Activated T-cell treated with anti-CD3 and anti-CD28 coated beads, Interleukin-2, amount 50 U/mL, for 4 hours (primary cell): Measurements from ENCODE around the gene SLC7A7. TPM values are rescaled to one million over a fixed set of nuclear protein-coding genes. Genes with fewer than 3 reads are reported as not detected.
"Not testable (repeated sequence)": the region's sequence is repeated elsewhere in the genome, so short reads cannot be mapped to it uniquely, and the experiment has no call there.

Experiments
- ATAC-seq, 2 donors: fragments of 200-7000 bp; cut with Tn5 transposase; one replicate each; pipeline ENCODE4 v1.10.0; 2021
- DNase-seq: peaks from one replicate; pipeline ENCODE4 v3.0.0-alpha.2; 2020
- H3K27me3 Mint-ChIP-seq: one replicate; pipeline ENCODE4 v1.8.0; 2021; ENCODE audit warnings: low read depth, mixed read lengths
- H3K36me3 Mint-ChIP-seq: one replicate; pipeline ENCODE4 v1.8.0; 2022; ENCODE audit warnings: mixed read lengths; ENCODE audit not compliant: insufficient read depth
- H3K4me1 Mint-ChIP-seq: one replicate; pipeline ENCODE4 v1.8.0; 2021; ENCODE audit warnings: low read depth, mixed read lengths
- H3K4me3 Mint-ChIP-seq: one replicate; pipeline ENCODE4 v1.8.0; 2021; ENCODE audit warnings: mild to moderate bottlenecking, moderate library complexity, mixed read lengths
- H3K9me3 Mint-ChIP-seq: one replicate; pipeline ENCODE4 v1.8.0; 2021; ENCODE audit warnings: mixed read lengths
- total RNA-seq, 3 donors: library from RNA; stranded (reverse); gene quantifications; one replicate each; pipeline ENCODE4 v1.2.1, GENCODE V29; 2021

SLC7A7 gene
- total RNA-seq, 3 donors from 2014 or later, result 0.16 to 0.51 (median 0.19) TPM

DNA sequence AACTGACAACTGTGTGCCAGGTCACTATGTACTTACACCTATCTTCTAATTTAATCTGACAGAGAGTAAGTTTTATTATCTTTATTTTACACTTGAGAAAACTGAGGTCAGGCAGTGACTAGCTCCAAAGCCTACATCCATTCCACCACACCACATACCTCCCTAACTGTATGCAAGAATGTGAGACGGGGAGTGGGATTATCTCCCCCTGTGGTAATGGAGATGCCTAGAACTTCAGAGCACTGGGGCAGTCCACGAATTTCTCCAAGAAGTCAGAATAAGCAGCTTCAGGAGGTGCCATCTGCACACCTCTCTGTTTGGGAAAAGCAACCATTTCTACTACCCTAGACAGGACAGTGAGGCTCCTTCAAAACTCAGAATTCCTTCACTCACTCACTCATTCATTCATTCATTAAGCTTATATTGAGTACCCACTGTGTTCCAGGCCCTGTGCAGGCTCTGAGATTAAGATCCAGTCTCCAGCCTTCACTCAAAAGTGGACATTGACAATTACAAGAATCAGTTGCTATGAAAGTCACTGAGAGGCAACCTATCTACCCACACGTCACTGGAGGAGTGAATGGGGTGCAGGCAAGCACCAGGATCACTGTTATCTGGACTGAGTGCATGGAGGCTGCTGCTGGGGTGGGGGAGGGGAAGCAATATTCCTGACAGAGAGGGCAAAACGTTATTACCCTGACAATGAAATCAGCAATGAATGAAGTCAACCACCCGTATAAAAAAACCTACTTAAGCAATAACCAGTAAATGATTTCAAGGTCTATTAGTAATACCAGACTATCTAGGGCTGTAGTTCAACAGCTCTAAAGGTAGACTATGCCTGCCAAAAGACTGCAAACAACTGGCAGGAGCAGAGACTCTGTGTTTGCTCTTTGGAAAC lies 18.0 kb downstream of the SLC7A7 start:
- Mint-ChIP-seq H3K4me3 (no peak overlapping the region), H3K27me3 (peaks cover 38% of the 10 kb centered on the region), H3K9me3 (no peaks in the 10 kb centered on the region), H3K4me1 (no peaks in the 10 kb centered on the region), H3K36me3 (peaks cover 2% of the 10 kb centered on the region)
- ATAC-seq, result no peak
- DNase-seq, result no peak

DNA sequence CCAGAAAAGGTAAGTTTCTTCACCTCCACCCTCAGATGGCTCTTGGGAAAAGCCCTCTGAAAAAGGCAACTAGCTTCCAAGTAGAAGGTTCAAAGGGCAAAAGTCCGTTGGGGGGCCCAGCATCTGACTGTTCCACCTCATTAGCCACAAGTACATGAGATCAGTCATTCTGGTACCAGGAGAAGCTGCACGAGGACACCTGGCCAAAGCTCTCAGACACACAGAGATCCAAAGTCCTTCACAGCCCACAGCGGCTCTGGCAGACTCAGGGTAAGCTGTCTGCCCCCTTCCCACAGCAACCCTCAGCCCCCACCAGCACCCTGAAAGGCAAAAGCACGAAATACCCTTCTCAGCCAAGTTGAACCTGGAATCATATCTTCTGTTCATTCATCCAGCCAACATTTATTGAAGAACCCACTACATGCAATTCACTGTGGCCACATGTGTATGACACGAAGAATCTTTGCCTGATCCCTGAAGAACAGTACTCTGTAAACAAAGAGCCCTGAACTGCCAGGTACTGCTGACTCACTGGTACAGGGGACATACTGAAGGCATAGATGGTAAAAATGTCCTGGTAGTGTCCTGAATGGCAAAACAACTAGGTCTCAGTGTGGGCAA lies 19.0 kb downstream of the SLC7A7 start:
- peaks cover 2% of the 10 kb centered on the region for H3K36me3 Mint-ChIP-seq
- no peak overlapping the region for H3K4me3 Mint-ChIP-seq
- DNase-seq, result no peak
- peaks cover 36% of the 10 kb centered on the region for H3K27me3 Mint-ChIP-seq
- H3K4me1 Mint-ChIP-seq, result no peaks in the 10 kb centered on the region
- H3K9me3 Mint-ChIP-seq, result no peaks in the 10 kb centered on the region
- no peak for ATAC-seq

DNA sequence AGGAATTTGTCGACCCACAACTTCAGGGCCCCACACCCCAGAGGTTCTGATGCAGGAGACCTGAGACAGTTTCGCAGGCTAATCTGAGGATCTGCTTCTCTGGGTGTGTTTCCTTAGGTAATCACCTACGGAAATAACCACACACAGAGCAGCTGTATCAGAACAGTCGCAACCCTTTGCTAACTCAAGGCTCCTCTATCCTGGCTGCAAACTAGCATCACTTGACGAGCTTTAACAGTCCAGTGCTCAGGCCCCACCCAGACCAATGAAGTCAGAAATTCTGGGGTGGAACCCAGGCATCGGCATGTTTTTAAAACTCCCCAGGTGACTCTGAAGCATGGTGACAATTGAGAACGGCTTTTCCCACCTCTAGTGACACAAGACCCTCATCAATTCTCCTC lies 20.7 kb downstream of the SLC7A7 start:
- ATAC-seq (no peak), DNase-seq (no peak)
- peaks cover 2% of the 10 kb centered on the region for H3K36me3 Mint-ChIP-seq
- H3K4me1 Mint-ChIP-seq, result peaks cover 4% of the 10 kb centered on the region
- peaks cover 23% of the 10 kb centered on the region for H3K27me3 Mint-ChIP-seq
- no peak overlapping the region for H3K4me3 Mint-ChIP-seq
- no peaks in the 10 kb centered on the region for H3K9me3 Mint-ChIP-seq

DNA sequence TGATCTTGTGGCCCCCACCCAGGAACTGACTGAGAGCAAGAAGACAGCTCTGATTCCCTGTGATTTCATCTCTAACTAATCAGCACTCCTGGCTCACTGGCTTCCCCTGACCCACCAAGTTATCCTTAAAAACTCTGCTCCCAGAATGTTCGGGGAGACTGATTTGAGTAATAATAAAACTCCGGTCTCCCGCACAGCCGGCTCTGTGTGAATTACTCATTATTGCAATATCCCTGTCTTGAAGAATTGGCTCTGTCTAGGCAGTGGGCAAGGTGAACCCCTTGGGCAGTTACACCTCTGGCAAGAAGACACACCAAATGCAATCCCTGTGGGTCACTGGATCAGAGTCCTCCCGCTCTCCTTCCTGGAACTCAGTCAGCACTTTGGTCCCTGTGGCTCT lies 21.3 kb downstream of the SLC7A7 start:
- peaks cover 2% of the 10 kb centered on the region for H3K36me3 Mint-ChIP-seq
- no peak overlapping the region for H3K4me3 Mint-ChIP-seq
- H3K27me3 Mint-ChIP-seq, result peaks cover 20% of the 10 kb centered on the region
- H3K9me3 Mint-ChIP-seq, result no peaks in the 10 kb centered on the region
- DNase-seq (no peak), ATAC-seq (no peak)
- H3K4me1 Mint-ChIP-seq, result peaks cover 4% of the 10 kb centered on the region

DNA sequence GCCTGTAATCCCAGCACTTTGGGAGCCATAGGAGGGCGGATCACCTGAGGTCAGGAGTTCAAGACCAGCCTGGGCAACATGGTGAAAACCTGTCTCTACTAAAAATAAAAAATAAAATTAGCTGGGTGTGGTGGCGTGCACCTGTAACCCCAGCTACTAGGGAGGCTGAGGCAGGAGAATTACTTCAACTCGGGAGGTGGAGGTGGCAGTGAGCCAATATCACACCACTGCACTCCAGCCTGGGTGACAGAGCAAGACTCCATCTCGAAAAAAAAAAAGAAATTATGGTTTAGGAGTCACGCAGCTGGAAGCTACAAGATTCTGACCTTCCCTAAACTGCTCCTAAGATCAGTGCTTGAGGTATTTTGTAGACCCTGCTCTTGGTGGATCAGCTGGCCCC lies 21.7 kb downstream of the SLC7A7 start:
- not testable (repeated sequence) for H3K4me1 Mint-ChIP-seq, ATAC-seq, H3K4me3 Mint-ChIP-seq, H3K9me3 Mint-ChIP-seq, DNase-seq, H3K36me3 Mint-ChIP-seq
- peaks cover 16% of the 10 kb centered on the region for H3K27me3 Mint-ChIP-seq

DNA sequence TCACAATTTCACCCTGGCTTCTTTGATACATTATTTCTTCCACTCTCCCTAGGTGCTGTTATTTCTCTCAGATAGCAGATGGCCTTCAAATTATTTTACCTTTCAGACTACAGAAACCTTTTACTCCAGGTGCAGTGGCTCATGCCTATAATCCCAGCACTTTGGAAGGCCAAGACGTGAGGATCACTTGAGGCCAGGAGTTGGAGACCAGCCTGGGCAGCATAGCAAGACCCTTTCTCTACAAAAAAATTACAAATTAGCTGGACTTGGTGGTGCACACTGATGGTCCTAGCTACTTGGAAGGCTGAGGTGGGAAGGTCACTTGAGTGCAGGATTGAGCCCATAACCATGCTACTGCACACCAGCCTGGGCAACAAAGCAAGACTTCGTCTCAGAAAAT lies 23.1 kb downstream of the SLC7A7 start:
- Mint-ChIP-seq H3K4me3 (no peak overlapping the region), H3K27me3 (peaks cover 16% of the 10 kb centered on the region), H3K9me3 (no peaks in the 10 kb centered on the region), H3K36me3 (peaks cover 2% of the 10 kb centered on the region), H3K4me1 (peaks cover 4% of the 10 kb centered on the region)
- no peak for ATAC-seq
- no peak for DNase-seq

DNA sequence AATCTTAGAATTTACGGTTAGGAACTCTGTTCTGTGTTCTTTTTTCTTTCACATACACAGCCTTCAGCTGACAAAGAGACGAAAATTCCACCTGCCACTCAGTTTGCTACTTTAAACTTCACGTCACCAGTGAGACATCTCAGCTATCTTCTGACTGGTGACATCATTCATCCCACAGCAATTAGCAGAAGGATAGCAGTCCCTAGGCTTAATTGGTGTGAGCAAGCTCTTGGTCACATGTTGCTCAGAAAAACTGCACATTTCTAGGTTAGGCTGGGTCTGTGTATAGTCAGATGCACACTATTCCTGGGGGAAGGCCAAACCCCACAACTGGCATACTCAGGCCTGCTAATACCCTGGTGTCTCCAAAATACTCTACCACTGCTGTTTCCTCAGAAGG lies 23.9 kb downstream of the SLC7A7 start:
- peaks cover 4% of the 10 kb centered on the region for H3K4me1 Mint-ChIP-seq
- DNase-seq, result no peak
- H3K9me3 Mint-ChIP-seq, result no peaks in the 10 kb centered on the region
- H3K4me3 Mint-ChIP-seq, result no peak overlapping the region
- no peak for ATAC-seq
- peaks cover 15% of the 10 kb centered on the region for H3K27me3 Mint-ChIP-seq
- H3K36me3 Mint-ChIP-seq, result peaks cover 2% of the 10 kb centered on the region

DNA sequence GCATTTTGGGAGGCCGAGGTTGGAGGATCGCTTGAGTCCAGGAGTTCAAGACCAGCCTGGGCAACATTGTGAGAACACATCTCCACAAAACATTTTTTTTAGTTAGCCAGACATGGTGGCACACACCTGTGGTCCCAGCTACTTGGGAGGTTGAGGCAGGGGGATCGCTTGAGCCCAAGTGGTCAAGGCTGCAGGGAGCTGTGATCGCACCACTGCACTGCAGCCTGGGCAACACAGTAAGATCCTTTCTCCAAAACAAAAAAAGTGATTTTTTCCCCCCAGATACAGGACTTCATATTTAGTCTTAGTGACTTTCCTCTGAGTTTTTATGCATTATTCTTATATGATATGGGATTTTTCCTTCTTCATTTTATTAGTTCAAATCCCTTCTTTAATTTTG lies 28.6 kb downstream of the SLC7A7 start:
- ATAC-seq (no peak), DNase-seq (no peak)
- Mint-ChIP-seq H3K4me1 (peaks cover 4% of the 10 kb centered on the region), H3K36me3 (no peaks in the 10 kb centered on the region), H3K4me3 (no peak overlapping the region), H3K9me3 (no peaks in the 10 kb centered on the region), H3K27me3 (peaks cover 5% of the 10 kb centered on the region)

DNA sequence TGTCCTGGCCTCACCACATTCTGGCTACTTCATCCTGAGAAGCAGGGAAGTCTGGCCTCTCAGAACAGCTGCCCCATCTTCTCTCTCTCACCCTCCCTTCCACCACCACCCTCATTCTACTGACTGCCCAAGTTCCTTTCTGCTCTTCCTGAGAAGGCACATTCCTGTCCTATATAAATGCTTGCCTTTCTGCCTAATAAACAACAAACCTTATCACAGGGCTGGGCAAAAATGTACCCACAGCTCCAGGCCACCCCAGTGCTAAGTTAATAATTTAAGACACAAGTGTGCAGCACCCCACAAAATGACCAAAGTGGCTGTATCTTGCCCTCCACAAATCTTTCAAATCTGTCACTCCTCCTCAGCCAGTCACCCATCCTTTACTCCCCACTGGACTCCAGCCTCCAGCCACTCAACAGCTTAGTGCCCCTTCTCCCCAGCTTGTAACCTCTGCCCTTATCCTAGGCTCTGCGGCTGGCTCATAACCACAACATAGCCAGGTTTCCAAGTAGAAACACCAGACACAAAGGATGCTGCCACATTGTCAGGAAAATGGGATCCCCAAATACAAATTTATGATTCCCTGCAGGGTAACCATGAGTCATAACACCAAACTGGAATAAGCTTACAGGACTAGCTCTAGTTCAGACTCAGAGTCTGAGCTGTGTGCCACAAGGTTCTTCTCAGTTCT lies 33.8 kb downstream of the SLC7A7 start:
- Mint-ChIP-seq H3K27me3 (peaks cover 5% of the 10 kb centered on the region), H3K4me1 (no peaks in the 10 kb centered on the region), H3K36me3 (no peaks in the 10 kb centered on the region), H3K9me3 (no peaks in the 10 kb centered on the region), H3K4me3 (no peak overlapping the region)
- no peak for ATAC-seq
- no peak for DNase-seq

DNA sequence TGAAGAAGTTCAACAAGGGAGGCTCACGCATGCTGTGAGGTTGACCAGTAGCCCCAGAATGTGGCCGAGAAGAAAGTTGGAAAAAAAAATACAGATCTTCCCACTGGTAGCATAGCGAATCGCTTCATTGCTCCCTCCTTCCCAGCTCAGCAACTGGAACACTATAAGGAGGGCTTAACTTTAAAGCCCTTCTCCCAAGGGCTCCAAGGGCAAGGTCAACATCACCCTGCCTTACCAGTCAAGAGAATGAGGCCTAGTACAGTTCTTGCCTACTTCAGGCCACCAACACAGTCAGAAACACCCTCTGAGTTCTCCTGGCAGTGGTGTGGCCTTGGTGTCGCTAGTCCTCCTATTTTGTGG lies 34.3 kb downstream of the SLC7A7 start:
- ATAC-seq (no peak), DNase-seq (no peak)
- Mint-ChIP-seq H3K4me3 (no peak overlapping the region), H3K36me3 (no peaks in the 10 kb centered on the region), H3K9me3 (no peaks in the 10 kb centered on the region), H3K27me3 (peaks cover 3% of the 10 kb centered on the region), H3K4me1 (no peaks in the 10 kb centered on the region)

DNA sequence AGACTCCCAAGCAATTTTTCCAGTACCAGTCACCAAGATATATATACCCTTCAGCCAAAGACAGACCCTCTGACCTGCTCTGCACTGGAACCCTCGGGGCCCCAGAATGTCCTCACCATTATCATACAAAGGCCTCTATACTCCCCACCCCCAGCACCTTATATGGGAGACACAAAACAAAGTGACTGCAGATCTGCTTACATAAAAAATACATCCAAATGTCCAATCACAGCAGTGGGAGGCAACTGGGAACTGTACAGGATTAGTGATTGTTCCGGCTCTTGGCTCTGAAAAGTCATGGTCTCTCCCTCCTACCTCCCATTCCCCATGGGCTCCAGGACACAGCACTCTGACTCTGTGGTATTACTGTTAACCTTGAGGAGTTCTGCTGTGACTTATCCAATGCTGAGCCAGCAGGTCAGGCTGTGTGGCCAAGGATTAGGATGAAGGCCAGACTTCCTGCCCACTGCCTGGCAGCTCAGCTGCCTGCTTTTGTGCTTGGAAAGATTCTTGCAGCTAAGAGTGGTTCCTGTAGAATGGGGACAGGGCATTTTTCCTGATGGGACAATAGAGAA lies 35.0 kb downstream of the SLC7A7 start:
- DNase-seq (no peak), ATAC-seq (no peak)
- Mint-ChIP-seq H3K4me1 (no peaks in the 10 kb centered on the region), H3K36me3 (no peaks in the 10 kb centered on the region), H3K4me3 (no peak overlapping the region), H3K27me3 (peaks cover under 1% of the 10 kb centered on the region), H3K9me3 (no peaks in the 10 kb centered on the region)

DNA sequence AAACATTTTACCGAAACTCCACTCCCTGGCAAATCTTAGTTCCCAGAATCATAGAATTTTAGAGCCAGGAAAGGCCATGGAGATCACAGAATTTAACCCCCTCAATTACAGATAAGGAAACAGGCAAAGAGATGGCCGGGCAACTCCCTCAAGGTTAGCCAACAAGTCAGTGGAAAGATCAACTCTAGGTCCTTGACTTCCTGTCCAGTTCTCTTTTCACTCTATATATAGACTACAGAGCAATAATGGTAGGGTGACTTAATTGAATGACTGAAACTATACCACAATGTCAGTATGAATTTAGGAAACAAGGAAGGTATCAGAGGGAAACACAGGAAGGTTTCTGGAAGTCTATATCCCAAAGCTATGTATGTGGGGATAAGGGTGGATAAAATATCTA lies 37.2 kb downstream of the SLC7A7 start:
- ATAC-seq (no peak), DNase-seq (no peak)
- no peaks in the 10 kb centered on the region for H3K9me3 Mint-ChIP-seq
- H3K27me3 Mint-ChIP-seq, result no peaks in the 10 kb centered on the region
- peaks cover 13% of the 10 kb centered on the region for H3K36me3 Mint-ChIP-seq
- no peak overlapping the region for H3K4me3 Mint-ChIP-seq
- H3K4me1 Mint-ChIP-seq, result no peaks in the 10 kb centered on the region

DNA sequence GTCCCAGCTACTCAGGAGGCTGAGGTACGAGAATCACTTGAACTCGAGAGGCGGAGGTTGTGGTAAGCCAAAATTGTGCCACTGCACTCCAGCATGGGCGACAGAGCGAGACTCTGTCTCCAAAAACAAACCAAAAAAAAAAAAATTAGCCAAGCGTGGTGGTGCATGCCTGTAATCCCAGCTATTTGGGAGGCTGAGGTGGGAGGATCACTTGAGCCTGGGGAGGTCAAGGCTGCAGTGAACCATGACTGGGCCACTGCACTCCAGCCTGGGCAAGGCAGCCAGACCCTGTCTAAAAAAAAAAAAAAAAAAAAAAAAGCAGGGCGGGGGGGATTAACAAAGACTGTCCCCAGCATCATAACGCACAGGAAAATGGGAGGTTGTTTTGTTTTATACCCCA lies 38.4 kb downstream of the SLC7A7 start:
- not testable (repeated sequence) for H3K27me3 Mint-ChIP-seq, DNase-seq, H3K4me3 Mint-ChIP-seq, H3K4me1 Mint-ChIP-seq, ATAC-seq, H3K9me3 Mint-ChIP-seq
- H3K36me3 Mint-ChIP-seq, result peaks cover 15% of the 10 kb centered on the region

DNA sequence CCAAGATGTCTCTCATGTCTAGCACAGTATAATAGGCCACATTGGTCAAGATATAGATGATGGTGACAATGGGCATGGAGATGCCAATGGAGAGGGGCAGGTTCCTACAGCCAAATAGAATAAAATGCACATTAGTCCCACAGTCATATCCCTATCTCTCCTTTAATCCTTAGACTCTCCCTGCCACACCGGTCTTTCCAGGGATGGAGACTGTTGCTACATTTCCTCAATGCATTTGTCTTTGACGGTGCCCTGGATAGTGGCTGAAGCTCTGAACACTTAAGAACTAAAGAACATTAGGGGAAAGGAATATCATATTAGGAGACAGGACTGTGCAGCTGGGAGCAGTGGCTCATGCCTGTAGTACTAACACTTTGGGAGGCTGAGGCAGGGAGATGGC lies 39.0 kb downstream of the SLC7A7 start:
- no peak for DNase-seq
- ATAC-seq, result no peak
- Mint-ChIP-seq H3K4me1 (no peaks in the 10 kb centered on the region), H3K36me3 (peaks cover 21% of the 10 kb centered on the region), H3K4me3 (no peak overlapping the region), H3K27me3 (no peaks in the 10 kb centered on the region), H3K9me3 (no peaks in the 10 kb centered on the region)
